K562 (cell line): Measurements from ENCODE around the gene MCMBP. TPM values are rescaled to one million over a fixed set of nuclear protein-coding genes. Genes with fewer than 3 reads are reported as not detected.

Experiments used
- BCOR ChIP-seq: fragments of 450-650 bp; IDR thresholded peaks from 2 replicates; pipeline ENCODE4 v1.6.1; 2016
- CC2D1A ChIP-seq: fragments of 450-650 bp; IDR thresholded peaks from 2 replicates; pipeline ENCODE4 v1.6.1; 2017; ENCODE audit warnings: mild to moderate bottlenecking
- CXXC5 ChIP-seq: fragments of 250-450 bp; sonication (Bioruptor Pico); IDR thresholded peaks from 2 replicates; pipeline ENCODE4 v1.8.0; 2022; ENCODE audit warnings: inconsistent platforms, mild to moderate bottlenecking, moderate library complexity
- ETS2 ChIP-seq: IDR thresholded peaks from 2 replicates; pipeline ENCODE4 v1.6.1; 2016; ENCODE audit warnings: borderline replicate concordance, missing genetic modification characterization, mild to moderate bottlenecking, moderate library complexity, missing compliant biosample characterization; ENCODE audit not compliant: poor library complexity, severe bottlenecking
- FOXJ3 ChIP-seq: sonication (generic); formaldehyde crosslinking; IDR thresholded peaks from 2 replicates; pipeline ENCODE4 v1.4.0; 2020; ENCODE audit warnings: mild to moderate bottlenecking, missing genetic modification reagents
- IRF2 ChIP-seq: sonication (generic); formaldehyde crosslinking; IDR thresholded peaks from 2 replicates; pipeline ENCODE4 v1.8.1; 2022; ENCODE audit warnings: mild to moderate bottlenecking, missing genetic modification reagents
- KDM4B ChIP-seq, 2 experiments: fragments of 450-650 bp in 1 of 2; sonication (generic) in 1 of 2; IDR thresholded peaks; 2 replicates each; pipeline ENCODE4 v1.6.1; 2016 to 2017; ENCODE audit warnings: borderline replicate concordance in 2 of 2, antibody characterized with exemption in 1 of 2, low read depth in 1 of 2, mild to moderate bottlenecking in 1 of 2
- LARP7 ChIP-seq: fragments of 450-650 bp; IDR thresholded peaks from 2 replicates; pipeline ENCODE4 v1.6.1; 2016
- MEF2A ChIP-seq: IDR thresholded peaks from 2 replicates; pipeline ENCODE4 v1.6.1; 2011; ENCODE audit warnings: low read depth, mild to moderate bottlenecking, low read length, moderate library complexity; ENCODE audit not compliant: control insufficient read depth
- NCOA1 ChIP-seq: fragments of 450-650 bp; IDR thresholded peaks from 2 replicates; pipeline ENCODE4 v1.6.1; 2016; ENCODE audit warnings: low read depth
- NFXL1 ChIP-seq: fragments of 450-650 bp; formaldehyde crosslinking; IDR thresholded peaks from 2 replicates; pipeline ENCODE4 v1.4.0; 2021; ENCODE audit warnings: mild to moderate bottlenecking
- NR2C1 ChIP-seq, 2 experiments: fragments of 450-650 bp; IDR thresholded peaks; 2 replicates each; pipeline ENCODE4 v1.6.1; 2017; ENCODE audit warnings: mild to moderate bottlenecking in 2 of 2, antibody characterized with exemption in 1 of 2, inconsistent platforms in 1 of 2, missing compliant biosample characterization in 1 of 2, missing genetic modification characterization in 1 of 2
- TAF7 ChIP-seq: fragments of 450-650 bp; IDR thresholded peaks from 2 replicates; pipeline ENCODE4 v1.6.1; 2016; ENCODE audit warnings: missing genetic modification characterization, missing compliant biosample characterization
- TBP ChIP-seq: optimal IDR thresholded peaks from 2 replicates; pipeline ENCODE3; 2011; ENCODE audit warnings: low read depth, low read length, improper control_type of control experiment
- ZKSCAN8 ChIP-seq: fragments of 200-800 bp; sonication (Bioruptor generic); IDR thresholded peaks from 2 replicates; pipeline ENCODE4 v1.6.1; 2016; ENCODE audit warnings: missing genetic modification characterization, missing compliant biosample characterization
- ZNF217 ChIP-seq: sonication (generic); formaldehyde crosslinking; IDR thresholded peaks from 2 replicates; pipeline ENCODE4 v1.8.0; 2022; ENCODE audit warnings: mild to moderate bottlenecking, missing genetic modification reagents
- polyA plus RNA-seq, 8 experiments: library from polyadenylated mRNA; depleted of rRNA in 4 of 8; stranded (reverse) in 5 of 8; unstranded in 3 of 8; fragments of >200 nt; fragmentation: Nextera tagmentation in 2 of 8; fragmentation: Illumina TruSeq in 1 of 8; extraction: Ambion mirVana in 2 of 8; extraction: Trizol in 1 of 8; gene quantifications; 2 replicates each; pipeline versions ENCODE4 v1.2.1 to v1.2.3, GENCODE V29; 2011 to 2014; ENCODE audit warnings: inconsistent platforms in 1 of 8, missing spikeins in 1 of 8
- total RNA-seq, 7 experiments: library from RNA; depleted of rRNA in 6 of 7; stranded (reverse); fragments of >200 nt in 6 of 7; fragmentation: Illumina TruSeq in 2 of 7; extraction: Trizol in 2 of 7; gene quantifications; 2 replicates each; pipeline versions ENCODE4 v1.2.1 to v1.2.3, GENCODE V29; 2011 to 2021; ENCODE audit warnings: low replicate concordance in 1 of 7
- TF ChIP-seq, protein P1 (sequence below), 2 experiments: fragments of 450-650 bp; conservative IDR thresholded peaks; 2 replicates each; pipeline ENCODE4 v1.6.1; 2017; ENCODE audit warnings: mild to moderate bottlenecking in 2 of 2, moderate library complexity in 2 of 2
- TF ChIP-seq, protein P2 (sequence below): sonication (generic); formaldehyde crosslinking; IDR thresholded peaks from 2 replicates; pipeline ENCODE4 v1.8.1; 2023; ENCODE audit warnings: mild to moderate bottlenecking, missing genetic modification reagents, moderate library complexity
- TF ChIP-seq, protein P3 (sequence below): fragments of 450-650 bp; formaldehyde crosslinking; IDR thresholded peaks from 2 replicates; pipeline ENCODE4 v1.4.0; 2022; ENCODE audit warnings: missing genetic modification characterization
- TF ChIP-seq, protein P4 (sequence below): sonication (generic); formaldehyde crosslinking; IDR thresholded peaks from 2 replicates; pipeline ENCODE4 v1.8.0; 2022; ENCODE audit warnings: mild to moderate bottlenecking, missing genetic modification reagents
- TF ChIP-seq, protein P5 (sequence below): fragments of 450-650 bp; formaldehyde crosslinking; IDR thresholded peaks from 2 replicates; pipeline ENCODE4 v1.4.0; 2022; ENCODE audit warnings: missing genetic modification characterization

The MCMBP gene
- total and polyA plus RNA-seq, 9 of the 15 experiments (the other 6 are each of a cell fraction or from before 2014, with no cell fraction given): 11.2 to 74.3 (median 50.5) TPM

DNA sequence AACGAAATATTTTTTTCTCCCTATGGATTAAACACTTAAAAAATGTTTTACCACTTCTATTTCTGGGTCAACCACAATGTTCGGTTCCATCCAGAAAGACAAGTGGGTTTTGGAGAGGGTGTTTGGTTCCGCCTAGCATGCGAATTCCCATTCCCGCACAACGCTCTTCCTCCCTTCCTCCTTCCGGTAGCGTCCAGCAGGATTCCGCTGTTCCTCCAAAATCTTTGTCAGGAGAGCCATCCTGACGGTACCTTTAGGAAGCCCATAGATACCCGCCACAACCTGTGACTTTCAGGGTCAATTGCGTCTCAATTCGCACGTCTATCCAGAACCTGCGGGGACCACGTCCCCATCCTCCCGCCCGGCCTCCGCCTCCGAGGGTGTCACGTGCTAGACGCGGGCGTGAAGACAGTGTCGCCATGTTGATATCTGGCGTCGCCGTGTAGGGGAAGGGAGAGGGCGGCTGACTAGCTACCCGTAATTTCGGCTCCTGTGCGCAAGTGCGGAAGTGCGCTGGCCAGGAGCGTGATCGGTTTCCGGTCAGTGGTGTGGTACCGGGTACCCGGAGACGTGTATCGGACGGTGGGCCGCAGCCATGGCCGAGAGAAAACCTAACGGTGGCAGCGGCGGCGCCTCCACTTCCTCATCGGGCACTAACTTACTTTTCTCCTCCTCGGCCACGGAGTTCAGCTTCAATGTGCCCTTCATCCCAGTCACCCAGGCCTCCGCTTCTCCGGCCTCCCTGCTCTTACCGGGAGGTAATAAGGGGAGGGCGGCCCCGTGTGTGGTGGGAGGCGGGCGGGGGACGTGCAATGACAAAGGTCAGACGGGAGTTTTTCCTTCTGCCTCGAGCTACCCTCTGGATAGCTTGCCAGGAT is 19.8 kb upstream of the MCMBP start, which contains the start of gene SEC23IP (continued):
- TF ChIP-seq NFXL1 (CRISPR knock-in tag) (no peak), BCOR (no peak), ETS2 (tag) (no peak), NCOA1 (no peak), MEF2A (no peak), CC2D1A (no peak), NR2C1 (IDR thresholded peaks at IDR 0.05) (peak; percentile 53; the same call in 1 of the 2 replicates), NR2C1 (tag; IDR thresholded peaks at IDR 0.05) (0 out of 2 replicates have a peak, but pooled peaks have one; percentile 33), ZNF217 (no peak), KDM4B (IDR thresholded peaks at IDR 0.05; ENCODE audit: borderline replicate concordance in 2 of 2, low read depth in 1 of 2) (0 out of 4 replicates have a peak, but pooled peaks of 1 of the 2 experiments have one; percentile 53), IRF2 (no peak), TAF7 (tag) (no peak), LARP7 (no peak), FOXJ3 (CRISPR knock-in tag) (no peak), ZKSCAN8 (CRISPR knock-in tag) (no peak), TBP (peak; percentile 73), CXXC5 (CRISPR knock-in tag) (peak; percentile 94)
- TF ChIP-seq, protein P1, sequence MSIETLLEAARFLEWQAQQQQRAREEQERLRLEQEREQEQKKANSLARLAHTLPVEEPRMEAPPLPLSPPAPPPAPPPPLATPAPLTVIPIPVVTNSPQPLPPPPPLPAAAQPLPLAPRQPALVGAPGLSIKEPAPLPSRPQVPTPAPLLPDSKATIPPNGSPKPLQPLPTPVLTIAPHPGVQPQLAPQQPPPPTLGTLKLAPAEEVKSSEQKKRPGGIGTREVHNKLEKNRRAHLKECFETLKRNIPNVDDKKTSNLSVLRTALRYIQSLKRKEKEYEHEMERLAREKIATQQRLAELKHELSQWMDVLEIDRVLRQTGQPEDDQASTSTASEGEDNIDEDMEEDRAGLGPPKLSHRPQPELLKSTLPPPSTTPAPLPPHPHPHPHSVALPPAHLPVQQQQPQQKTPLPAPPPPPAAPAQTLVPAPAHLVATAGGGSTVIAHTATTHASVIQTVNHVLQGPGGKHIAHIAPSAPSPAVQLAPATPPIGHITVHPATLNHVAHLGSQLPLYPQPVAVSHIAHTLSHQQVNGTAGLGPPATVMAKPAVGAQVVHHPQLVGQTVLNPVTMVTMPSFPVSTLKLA (conservative IDR thresholded peaks at IDR 0.05): peak; percentile 90 to 93
- TF ChIP-seq, protein P2, sequence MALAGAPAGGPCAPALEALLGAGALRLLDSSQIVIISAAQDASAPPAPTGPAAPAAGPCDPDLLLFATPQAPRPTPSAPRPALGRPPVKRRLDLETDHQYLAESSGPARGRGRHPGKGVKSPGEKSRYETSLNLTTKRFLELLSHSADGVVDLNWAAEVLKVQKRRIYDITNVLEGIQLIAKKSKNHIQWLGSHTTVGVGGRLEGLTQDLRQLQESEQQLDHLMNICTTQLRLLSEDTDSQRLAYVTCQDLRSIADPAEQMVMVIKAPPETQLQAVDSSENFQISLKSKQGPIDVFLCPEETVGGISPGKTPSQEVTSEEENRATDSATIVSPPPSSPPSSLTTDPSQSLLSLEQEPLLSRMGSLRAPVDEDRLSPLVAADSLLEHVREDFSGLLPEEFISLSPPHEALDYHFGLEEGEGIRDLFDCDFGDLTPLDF (CRISPR knock-in tag): no peak
- TF ChIP-seq, protein P3, sequence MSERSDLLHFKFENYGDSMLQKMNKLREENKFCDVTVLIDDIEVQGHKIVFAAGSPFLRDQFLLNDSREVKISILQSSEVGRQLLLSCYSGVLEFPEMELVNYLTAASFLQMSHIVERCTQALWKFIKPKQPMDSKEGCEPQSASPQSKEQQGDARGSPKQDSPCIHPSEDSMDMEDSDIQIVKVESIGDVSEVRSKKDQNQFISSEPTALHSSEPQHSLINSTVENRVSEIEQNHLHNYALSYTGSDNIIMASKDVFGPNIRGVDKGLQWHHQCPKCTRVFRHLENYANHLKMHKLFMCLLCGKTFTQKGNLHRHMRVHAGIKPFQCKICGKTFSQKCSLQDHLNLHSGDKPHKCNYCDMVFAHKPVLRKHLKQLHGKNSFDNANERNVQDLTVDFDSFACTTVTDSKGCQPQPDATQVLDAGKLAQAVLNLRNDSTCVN (CRISPR knock-in tag): no peak
- TF ChIP-seq, protein P4, sequence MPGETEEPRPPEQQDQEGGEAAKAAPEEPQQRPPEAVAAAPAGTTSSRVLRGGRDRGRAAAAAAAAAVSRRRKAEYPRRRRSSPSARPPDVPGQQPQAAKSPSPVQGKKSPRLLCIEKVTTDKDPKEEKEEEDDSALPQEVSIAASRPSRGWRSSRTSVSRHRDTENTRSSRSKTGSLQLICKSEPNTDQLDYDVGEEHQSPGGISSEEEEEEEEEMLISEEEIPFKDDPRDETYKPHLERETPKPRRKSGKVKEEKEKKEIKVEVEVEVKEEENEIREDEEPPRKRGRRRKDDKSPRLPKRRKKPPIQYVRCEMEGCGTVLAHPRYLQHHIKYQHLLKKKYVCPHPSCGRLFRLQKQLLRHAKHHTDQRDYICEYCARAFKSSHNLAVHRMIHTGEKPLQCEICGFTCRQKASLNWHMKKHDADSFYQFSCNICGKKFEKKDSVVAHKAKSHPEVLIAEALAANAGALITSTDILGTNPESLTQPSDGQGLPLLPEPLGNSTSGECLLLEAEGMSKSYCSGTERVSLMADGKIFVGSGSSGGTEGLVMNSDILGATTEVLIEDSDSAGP (CRISPR knock-in tag): no peak
- TF ChIP-seq, protein P5, sequence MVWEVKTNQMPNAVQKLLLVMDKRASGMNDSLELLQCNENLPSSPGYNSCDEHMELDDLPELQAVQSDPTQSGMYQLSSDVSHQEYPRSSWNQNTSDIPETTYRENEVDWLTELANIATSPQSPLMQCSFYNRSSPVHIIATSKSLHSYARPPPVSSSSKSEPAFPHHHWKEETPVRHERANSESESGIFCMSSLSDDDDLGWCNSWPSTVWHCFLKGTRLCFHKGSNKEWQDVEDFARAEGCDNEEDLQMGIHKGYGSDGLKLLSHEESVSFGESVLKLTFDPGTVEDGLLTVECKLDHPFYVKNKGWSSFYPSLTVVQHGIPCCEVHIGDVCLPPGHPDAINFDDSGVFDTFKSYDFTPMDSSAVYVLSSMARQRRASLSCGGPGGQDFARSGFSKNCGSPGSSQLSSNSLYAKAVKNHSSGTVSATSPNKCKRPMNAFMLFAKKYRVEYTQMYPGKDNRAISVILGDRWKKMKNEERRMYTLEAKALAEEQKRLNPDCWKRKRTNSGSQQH: no peak
